ENCODE results near the gene ACHE.
"Not testable (repeated sequence)": the region's sequence is repeated elsewhere in the genome, so short reads cannot be mapped to it uniquely, and the experiment has no call there.

Gene ACHE

GRCh38 chr7:100860702-100861615, 34.7 kb downstream of the ACHE start:
- DNase-seq = no peak

- DNase-seq = no peak
These were observed 35.8 kb downstream of the ACHE start for GRCh38 chr7:100859856-100860255.

- no peak for DNase-seq
These were observed 38.8 kb downstream of the ACHE start for GRCh38 chr7:100856871-100857282.

- no peak for DNase-seq
These were observed 40.2 kb downstream of the ACHE start for GRCh38 chr7:100855515-100855914.

- DNase-seq = not testable (repeated sequence)
These were observed 40.8 kb downstream of the ACHE start for GRCh38 chr7:100854899-100855298.

GRCh38 chr7:100854146-100854895, 41.4 kb downstream of the ACHE start:
- no peak for DNase-seq

- peak; percentile 80 to 84 for DNase-seq
These were observed 43.4 kb downstream of the ACHE start, which contains the start of gene SLC12A9 for GRCh38 chr7:100852048-100852872. Gene SLC12A9 (plus strand): TSS chr7:100852713. CDS start chr7:100854198, 1,485 bp downstream.

- no peak for DNase-seq
These were observed 48.3 kb downstream of the ACHE start for GRCh38 chr7:100847360-100847759.

- DNase-seq = no peak
These were observed 55.1 kb downstream of the ACHE start for GRCh38 chr7:100840470-100841100.

Measured in NCI-H1930 (cell line).